NCI-H1436 (cell line): ENCODE results near the gene LPGAT1.
A peak's percentile ranks its signal among the peaks of the same experiment; 100 is the strongest.
"Not testable (repeated sequence)": the region's sequence is repeated elsewhere in the genome, so short reads cannot be mapped to it uniquely, and the experiment has no call there.

Experiments used
- DNase-seq: peaks from one replicate; lab custom pipeline; 2025; lab: John Stamatoyannopoulos, UW

Gene LPGAT1, protein sequence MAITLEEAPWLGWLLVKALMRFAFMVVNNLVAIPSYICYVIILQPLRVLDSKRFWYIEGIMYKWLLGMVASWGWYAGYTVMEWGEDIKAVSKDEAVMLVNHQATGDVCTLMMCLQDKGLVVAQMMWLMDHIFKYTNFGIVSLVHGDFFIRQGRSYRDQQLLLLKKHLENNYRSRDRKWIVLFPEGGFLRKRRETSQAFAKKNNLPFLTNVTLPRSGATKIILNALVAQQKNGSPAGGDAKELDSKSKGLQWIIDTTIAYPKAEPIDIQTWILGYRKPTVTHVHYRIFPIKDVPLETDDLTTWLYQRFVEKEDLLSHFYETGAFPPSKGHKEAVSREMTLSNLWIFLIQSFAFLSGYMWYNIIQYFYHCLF

DNA sequence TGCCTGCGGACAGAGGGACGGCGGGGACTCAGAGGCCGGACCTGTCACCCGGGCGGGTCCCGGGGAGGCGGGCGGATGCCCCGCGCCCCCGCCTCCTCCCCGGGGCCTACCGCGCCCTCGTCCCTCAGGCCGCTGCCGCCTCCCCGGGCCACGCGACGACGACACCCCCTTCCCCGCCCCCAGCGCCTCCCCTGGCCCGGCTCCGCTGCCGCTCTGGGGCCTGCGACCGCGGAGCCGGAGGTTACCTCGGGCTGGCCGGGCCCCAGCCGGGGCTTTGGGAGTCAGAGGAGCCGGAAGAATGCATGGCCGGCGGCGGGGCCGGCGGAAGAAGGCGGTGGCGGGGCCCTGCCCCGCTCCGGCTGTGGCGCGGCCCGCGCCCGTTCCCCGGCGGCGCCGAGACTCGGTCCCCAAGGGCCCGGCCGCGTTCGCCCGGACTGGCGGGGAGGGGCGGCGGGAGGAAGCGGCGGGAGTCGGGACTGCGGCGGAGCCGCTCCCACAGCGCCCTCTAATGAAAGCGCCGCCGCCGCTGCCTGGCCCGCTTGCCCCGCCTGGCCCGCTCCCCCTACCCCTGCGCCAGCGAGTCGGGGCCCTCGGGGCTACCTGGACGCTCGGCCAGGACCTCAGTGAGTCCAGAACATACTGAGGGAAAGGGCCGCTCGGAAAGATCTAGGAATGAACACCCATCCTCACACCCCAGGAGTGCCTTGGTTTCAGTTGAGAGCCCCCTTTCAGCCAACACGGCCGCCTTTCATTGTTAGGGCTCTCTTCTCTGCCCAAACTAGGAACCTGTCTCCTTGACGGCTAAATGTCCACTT lies at the start of gene LPGAT1:
TSS of gene LPGAT1 (minus strand) at position 436 of the 815 bp plus-strand sequence. CDS start 1,467 bp downstream, outside the sequence.
- peak; percentile 77 for DNase-seq

DNA sequence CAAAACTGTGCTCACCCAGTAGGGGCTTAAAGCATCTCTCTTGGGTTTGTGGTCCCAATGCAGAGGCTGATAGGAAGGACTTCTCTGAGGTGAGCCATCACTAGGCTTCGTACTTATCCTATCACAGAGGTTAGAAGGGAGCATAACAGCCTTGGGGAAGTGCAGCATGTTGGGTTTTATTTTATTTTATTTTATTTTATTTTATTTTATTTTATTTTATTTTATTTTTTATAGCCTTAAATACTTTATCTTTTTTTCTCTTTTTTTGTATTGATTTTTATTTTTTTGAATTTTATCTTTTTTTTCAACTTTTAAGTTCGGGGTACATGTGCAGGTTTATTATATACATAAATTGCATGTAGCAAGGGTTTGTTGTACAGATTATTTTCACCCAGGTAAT lies 48.9 kb upstream of the LPGAT1 start:
- no peak for DNase-seq

DNA sequence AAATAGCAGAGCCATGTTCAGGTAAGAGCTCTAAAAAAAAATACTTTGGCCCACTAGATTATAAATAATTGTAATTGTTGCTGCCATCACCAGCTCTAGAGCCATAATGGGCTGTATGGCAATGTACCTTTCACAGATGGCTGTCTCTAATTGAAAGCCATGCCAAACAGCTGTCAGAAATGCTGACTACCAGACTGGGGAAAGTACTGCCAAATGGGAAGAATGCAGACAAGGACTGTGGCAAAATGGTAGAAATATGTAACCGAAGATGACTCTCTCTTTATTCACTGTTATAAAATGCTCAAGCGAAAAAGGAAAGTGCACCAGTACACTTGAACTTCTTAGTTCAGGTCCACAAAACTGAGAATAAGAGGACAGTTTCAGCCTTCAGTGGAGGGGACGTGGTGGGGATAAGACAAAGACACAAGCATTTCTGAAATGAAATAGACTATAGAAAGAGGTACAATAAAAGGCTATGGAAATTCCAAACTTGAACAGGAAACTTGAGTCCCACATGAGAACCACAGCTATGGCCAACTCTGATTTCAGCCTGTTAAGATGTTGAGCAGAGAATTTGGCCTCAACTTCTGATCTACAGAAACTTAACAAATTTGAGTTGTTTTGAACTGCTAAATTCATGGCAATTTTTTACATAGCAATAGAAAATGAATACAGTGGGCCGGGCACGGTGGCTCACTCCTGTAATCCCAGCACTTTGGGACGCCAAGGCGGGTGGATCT lies 46.5 kb upstream of the LPGAT1 start:
- no peak for DNase-seq

DNA sequence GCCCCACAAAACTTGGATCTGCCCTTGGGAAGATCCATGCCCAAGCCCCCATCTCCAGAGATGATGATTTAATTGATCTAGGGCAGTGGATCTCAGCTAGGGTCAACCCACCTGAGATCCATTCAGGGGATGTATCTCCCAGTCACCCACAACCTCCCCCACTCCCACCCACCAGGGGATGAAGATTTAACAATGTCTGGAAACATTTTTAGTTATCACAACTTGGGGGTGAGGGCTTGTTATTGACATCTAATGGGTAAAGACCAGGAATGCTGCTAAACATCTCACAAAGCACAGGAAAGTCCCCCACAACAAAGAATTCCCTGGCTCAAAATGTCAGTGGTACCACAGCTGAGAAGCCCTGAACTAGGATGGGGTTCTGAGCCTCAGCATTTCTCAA lies 45.0 kb upstream of the LPGAT1 start:
- no peak for DNase-seq

DNA sequence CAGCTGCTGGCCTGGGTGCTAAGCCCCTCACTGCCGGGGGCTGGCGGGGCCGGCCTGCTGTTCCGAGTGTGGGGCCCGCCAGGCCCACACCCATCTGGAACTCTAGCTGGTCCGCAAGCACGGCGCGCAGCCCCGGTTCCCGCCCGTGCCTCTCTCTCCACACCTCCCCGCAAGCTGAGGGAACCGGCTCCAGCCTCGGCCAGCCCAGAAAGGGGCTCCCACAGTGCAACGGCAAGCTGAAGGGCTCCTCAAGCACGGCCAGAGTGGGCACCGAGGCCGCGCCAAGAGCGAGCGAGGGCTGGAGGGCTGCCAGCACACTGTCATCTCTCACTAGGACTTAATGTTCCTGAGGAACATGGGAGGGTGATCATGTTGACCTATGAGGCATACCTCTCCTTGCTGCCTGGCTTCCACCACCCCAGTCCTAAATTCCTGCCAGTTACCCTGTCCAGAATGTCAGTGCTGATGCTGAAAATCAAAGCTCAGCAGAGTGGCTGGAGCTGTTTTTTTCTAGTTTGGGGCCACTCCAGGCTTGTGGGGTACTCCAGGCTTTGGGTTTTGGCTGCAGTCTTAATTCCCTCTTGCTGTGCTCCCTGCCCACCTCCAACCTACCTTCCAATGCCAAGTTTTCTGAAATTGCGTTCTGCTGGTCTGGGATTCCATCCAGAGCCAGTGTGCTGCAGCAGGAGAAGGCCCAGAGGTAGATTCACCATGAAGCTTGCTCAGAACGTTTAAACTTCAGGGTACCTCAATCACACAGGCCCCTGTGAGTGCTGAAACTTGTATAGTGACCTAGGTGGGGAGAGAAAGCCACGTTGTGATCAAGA lies 44.2 kb upstream of the LPGAT1 start:
- DNase-seq: no peak

DNA sequence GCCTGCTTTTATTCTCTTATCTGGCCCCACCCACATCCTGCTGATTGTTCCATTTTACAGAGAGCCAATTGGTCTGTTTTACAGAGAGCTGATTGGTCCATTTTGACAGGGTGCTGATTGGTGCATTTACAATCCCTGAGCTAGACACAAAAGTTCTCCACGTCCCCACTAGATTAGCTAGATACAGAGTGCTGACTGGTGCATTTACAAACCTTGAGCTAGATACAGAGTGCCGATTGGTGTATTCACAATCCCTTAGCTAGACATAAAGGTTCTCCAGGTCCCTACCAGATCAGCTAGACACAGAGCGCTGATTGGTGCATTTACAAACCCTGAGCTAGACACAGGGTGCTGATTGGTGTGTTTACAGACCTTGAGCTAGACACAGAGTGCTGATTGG lies 43.2 kb upstream of the LPGAT1 start:
- not testable (repeated sequence) for DNase-seq

DNA sequence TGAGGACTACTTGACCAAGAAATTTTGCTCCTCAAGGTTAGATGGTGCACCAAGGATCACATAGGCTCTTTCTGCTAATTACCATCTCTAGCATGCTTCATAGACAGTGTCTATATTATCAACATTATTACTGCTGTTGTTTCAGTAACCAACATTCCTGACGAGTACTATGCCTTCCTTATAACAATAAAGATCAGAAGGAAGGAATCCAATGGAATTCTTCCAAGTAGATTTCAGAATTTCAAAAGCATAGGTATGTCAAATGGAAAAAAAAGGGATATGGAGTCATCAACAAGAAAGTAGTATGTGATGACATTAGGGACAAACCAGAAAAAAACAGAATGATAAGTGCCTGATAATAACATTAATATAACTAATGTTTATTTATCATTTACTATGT lies 39.6 kb upstream of the LPGAT1 start:
- no peak for DNase-seq

DNA sequence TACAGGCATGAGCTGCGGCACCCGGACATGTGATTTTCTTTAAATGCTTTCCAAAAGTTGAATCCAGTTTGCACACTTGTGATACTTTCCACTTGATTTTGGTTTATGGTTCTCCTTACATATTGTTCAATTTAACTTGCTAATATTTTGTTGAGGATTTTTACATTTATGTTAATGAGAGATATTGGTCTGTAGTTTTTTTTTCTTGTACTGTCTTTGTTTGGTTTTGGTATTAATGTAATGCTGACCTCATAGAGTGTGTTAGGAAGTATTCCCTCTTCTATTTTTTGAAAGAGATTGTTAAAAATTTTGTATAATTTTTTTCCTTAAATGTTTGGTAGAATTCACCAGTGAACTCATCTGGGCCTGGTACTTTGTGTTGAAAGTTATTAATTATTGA lies 34.6 kb upstream of the LPGAT1 start:
- DNase-seq: no peak

DNA sequence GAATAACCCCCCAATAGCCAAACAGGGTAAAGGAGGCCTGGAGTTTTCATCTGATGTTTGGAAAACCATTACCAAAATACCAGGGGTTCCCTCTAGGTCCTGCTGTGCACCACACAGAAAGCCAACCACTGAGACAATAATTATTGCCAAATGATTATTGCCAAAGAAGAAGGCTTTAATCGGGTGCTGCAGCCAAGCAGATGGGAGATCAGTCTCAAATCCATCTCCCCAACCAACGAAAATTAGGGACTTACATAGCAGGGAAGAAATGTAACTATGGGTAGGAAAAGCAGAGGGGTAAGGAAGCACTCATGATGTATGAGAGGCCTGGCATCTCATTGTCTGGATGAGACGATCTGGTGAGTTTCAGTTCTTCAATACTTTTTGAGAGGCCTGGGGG lies 28.8 kb upstream of the LPGAT1 start:
- DNase-seq: no peak

DNA sequence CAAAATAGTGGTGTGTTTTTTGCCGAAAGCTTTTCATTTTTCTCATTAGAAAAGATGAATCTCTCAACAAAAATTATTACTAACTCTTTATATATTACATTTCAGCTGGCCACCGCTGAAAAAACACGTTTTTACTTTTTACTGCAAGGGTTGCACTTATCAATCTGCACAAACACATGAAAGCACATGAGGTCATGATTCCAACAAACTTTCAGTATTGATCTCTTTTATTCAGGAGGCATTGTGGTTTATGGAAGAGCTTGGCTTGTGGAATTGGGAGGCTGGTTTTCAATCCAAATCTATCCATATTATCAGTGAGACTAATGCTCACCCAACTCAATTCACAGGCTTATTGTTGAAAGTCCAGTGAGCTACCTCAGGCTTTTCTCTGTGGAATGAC lies 20.6 kb upstream of the LPGAT1 start:
- DNase-seq: no peak

DNA sequence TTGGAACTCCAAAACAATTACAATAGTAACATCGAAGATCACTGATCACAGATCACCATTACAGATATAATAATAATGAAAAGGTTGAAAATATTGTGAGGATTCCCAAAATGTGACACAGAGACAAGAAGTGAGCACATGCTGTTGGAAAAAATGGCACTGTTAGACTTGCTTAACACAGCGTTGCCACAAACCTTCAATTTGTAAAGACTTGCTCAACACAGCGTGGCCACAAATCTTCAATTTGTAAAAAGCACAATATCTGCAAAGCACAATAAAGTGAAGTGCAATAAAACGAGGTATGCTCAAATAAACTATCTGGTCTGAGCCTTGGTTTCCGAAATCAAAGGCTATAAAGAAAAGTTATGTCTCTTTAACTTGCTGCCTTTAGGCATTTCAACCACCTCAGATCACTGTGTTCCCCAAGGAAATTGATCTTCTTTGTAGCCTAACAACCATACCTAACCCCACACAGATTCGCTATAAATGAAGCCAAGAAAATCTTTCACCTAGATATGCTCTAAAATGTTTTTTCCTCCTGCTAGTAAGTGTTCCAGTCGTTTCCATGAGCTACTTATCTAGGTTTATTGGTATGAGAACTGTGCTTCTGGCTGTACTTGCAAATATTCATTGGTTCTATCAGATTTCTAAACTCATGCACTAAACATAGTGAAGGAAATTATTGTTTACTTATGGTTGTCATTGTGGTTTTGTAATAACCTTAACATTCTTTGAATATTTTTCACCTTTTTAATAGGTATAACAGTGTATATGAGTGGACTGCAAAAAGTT lies 13.1 kb upstream of the LPGAT1 start:
- DNase-seq: no peak

DNA sequence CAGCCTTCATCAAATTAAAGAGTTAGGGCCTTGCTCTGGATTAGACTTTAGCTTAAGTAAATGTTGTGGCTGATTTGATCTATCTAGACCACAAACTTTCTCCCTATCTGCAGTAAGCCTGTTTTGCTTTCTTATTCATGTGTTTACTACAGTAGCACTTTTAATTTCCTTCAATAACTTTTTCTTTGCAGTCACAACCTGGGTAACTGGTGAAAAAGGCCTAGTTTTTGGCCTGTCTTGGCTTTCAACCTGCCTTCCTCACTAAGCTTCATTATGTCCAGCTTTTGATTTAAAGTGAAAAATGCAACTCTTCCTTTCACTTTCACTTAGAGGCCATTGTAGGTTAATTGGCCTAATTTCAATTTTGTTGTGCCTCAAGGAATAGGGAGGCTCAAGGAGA lies 12.5 kb upstream of the LPGAT1 start:
- DNase-seq: no peak

DNA sequence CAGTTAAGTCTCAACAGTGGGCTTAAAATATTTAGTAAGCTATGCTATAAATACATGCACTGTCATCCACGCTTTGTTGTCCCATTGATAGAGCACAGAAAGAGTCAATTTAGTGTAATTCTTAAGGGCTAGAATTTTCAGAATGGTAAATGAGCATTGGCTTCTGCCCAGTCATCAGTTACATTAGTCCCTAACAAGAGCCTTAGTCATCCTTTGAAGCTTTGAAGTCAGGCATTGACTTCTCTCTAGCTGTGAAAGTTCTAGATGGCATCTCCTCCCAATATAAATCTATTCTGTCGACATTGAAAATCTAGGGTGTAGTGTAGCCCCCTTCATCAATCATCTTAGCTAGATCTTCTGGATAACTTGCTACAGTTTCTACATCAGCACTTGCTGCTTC lies 12.0 kb upstream of the LPGAT1 start:
- no peak for DNase-seq

DNA sequence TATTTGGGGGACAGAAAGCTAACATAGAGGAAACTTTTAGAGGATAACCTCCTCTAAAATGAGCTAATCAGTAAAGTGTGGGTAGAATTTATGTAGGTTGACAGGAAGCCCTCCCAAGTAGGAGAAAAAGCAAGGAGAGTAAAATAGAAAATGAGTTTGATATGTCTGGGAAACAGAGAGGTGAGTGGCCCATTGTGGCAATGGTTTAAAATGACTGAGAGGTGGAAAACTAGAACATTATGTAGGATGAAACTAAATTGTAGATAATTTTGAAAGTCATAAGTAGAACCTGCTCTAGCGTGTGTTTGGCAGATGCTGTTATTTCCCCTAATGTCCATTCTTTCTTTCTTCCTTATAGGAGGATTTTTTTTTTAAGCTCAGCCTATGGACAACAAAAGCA lies 8.5 kb upstream of the LPGAT1 start:
- no peak for DNase-seq

DNA sequence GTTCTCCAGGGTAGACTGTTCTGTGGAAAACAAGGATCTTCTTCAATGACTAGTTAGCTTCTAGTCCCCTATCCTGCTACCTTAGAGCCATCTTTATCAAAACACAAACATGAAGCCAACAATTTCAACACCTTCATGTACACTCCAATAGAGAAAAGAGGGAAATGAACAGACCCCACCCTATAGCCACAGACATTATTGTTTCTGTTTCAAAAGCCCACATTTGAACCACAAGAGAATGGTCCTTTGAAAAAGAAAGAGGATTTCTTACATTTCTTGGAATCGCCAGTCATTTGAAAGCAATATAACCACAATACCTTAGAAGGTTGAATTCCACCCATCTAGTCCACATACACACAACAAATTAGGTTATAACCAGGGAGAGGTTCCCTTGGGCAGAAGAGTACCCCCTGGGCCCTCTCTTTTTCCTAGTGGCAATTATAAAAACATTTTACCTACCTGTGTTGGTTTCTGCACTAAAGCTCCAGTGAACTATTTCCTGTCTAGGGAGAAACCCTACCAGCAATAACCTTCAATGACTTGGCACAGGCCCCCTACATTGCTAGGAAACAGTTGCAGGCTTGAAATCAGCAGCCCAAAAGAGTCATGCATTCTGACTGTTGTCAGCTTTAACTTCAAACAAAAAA lies 2.7 kb upstream of the LPGAT1 start:
- DNase-seq: no peak

DNA sequence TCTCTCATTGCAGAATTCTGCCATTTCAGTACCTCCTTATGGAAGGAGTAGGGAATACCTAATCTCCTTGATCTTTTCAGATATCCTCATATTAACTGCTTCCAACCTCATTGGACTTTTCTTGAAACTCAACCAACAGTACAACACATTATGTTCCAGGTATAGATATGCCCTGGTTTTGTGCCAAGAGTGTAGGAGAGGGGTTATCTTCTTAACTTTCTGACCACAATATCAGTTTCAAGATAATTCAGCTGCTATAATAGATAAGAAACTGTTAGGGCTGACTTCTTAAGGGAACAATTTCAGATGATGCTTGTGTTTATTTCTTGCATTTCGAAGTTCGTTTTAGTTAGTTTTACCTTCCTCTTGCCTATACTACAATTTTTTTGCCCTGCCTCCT lies 2.1 kb upstream of the LPGAT1 start:
- no peak for DNase-seq

DNA sequence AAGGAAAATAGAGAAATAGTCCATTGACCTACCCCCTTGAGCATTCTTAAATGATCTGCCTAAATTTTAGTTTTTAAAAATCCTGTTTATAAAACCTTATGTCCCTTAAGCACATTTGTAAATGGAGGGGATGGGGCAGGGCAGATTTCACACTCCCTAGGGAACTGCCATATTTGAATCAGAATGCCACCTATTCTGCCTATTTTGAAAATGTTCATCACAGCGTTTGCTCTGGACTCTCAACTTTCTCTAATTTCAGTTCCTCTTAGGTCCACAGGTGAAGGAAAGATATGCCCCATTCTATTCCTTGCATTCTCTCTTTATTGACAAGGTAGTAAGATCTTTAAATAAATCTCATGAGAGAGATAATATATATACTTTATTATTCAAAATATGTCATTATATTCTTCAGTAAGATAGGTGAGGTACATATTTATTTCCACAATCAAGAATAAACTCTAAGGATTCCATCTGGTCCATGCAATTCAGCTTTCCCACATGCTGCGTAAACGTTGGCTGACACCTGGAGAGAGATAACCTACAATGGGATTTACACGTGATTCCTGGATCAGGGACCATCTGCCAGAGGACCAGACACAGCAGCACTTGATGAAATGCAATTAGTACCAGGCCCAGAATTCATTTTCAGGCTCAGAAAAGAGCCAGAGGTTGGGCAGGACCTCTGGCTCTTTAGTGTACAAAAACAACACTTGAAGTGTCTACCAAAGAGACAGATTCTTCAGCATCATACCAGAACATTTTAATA lies 1.2 kb upstream of the LPGAT1 start:
- DNase-seq: no peak

DNA sequence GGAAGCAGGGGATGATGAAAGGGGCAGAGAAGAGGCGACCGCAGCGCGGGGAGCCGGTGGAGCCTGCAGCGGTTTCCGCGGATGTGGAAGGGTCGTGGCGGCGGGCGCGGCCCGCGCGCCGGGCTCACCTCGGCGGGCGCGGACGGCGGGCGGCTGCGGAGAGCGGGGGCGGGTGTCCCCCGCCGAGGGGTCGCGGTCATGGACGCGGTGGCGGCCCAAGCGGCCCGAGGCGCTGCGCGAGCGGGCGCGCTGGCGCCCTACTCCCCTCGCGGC lies 572 bp downstream of the LPGAT1 start:
- no peak for DNase-seq

DNA sequence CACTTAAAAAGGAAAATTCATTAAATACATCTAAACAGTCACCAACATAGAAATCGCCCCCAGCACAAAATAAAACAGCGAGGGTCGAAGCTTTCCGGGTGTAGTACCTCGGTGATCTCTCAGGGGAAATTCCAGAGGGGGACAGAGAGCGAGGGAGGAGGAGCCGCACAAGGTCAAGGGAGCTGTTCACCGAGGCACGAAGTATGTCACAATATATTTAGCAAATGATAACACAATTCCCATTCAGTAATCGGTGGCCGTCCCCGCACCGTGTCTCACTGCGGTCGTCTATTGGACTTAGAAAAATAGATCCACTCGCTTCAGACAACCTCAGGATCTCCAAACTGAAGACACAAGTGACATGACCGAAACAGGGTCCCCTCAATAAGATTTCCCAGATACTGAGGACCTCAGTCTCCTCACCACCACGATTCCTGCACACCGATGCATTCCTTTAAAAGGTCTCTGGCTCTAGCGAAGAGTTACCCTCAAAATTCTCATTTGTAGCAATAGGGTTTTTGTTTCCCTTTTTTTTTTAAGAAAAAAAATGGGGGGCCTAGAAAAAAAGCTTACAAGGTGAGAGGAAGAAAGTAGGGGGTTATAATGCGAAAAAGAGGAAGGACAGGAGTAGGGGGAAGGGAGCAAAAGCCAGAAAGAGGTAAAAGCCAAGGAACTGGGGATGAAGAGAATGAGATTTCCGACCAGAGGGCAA lies 1.1 kb downstream of the LPGAT1 start:
- no peak for DNase-seq
